HepG2 (cell line): ENCODE results near the gene DDC. TPM values are rescaled to one million over a fixed set of nuclear protein-coding genes. Genes with fewer than 3 reads are reported as not detected.

Experiments used
- ATAC-seq: fragments of 200-7000 bp; cut with Tn5 transposase; 3 replicates; pipeline ENCODE4 v1.9.1; 2020; ENCODE audit warnings: mild to moderate bottlenecking, moderate library complexity
- BruUV-seq: library from RNA; stranded (reverse); fragments of 400-500 nt; replicated peaks from 2 replicates; lab custom pipeline; 2021; lab: Mats Ljungman, UMichigan
- CTCF ChIA-PET: fragments of 300-600 bp; formaldehyde crosslinking; extraction: SDS; loops from one replicate; lab custom pipeline; 2021; ENCODE audit warnings: low total read pairs, inconsistent platforms, low intra/inter-chr PET ratio; lab: Yijun Ruan, JAX
- POLR2A ChIA-PET: fragments of 350-600 bp; sonication (Branson Sonifier 250); formaldehyde crosslinking; loops from one replicate; lab custom pipeline; 2020; ENCODE audit warnings: antibody characterized with exemption, inconsistent platforms; lab: Yijun Ruan, JAX
- DNase-seq: peaks from one replicate; pipeline ENCODE4 v3.0.0-alpha.2; 2015; ENCODE audit warnings: low spot score
- FAIRE-seq: peaks from 3 replicates; lab custom pipeline; 2011; peaks lifted over from hg19 to GRCh38; lab: Jason Lieb, UNC
- H2AFZ ChIP-seq: one replicate; pipeline ENCODE4 v1.6.1; 2011; ENCODE audit warnings: low read length, inconsistent platforms
- H3K27ac ChIP-seq: fragments of 300-600 bp; 3 replicates; pipeline ENCODE4 v1.8.0; 2011; ENCODE audit warnings: mixed run types, mild to moderate bottlenecking, mixed read lengths, low read length, inconsistent platforms; ENCODE audit not compliant: insufficient read depth; ENCODE audit errors: extremely low read length
- H3K27me3 ChIP-seq, 2 experiments: fragments of 200-600 bp in 1 of 2; 2 replicates in 1 of 2; 3 replicates in 1 of 2; pipeline versions ENCODE4 v1.6.0 to v1.8.0; 2011; ENCODE audit warnings: low read length in 2 of 2, mild to moderate bottlenecking in 2 of 2, moderate library complexity in 2 of 2, inconsistent platforms in 1 of 2; ENCODE audit not compliant: insufficient read depth in 2 of 2, control insufficient read depth in 1 of 2
- H3K36me3 ChIP-seq, 2 experiments: fragments of 200-600 bp in 1 of 2; replicated peaks in 1 of 2; 2 replicates in 1 of 2; 3 replicates in 1 of 2; pipeline versions ENCODE4 v1.5.1 to v1.8.0; 2011; ENCODE audit warnings: low read length in 2 of 2, inconsistent platforms in 1 of 2; ENCODE audit not compliant: insufficient read depth in 2 of 2, control insufficient read depth in 1 of 2
- H3K4me1 ChIP-seq: 2 replicates; pipeline ENCODE4 v1.5.1; 2012; ENCODE audit warnings: low read length, inconsistent platforms; ENCODE audit not compliant: insufficient read depth
- H3K4me2 ChIP-seq: 2 replicates; pipeline ENCODE4 v1.6.0; 2011; ENCODE audit warnings: low read depth, low read length, inconsistent platforms
- H3K4me3 ChIP-seq, 3 experiments: fragments of 200-600 bp in 1 of 3; sonication (generic), shearing (Covaris generic) in 1 of 3; replicated peaks in 1 of 3; 2 replicates each; pipeline ENCODE4 v1.5.1; 2011 to 2016; ENCODE audit warnings: low read length in 3 of 3, inconsistent platforms in 2 of 3, low read depth in 2 of 3, mild to moderate bottlenecking in 2 of 3, control low read depth in 1 of 3, mixed read lengths in 1 of 3; ENCODE audit not compliant: insufficient read depth in 1 of 3
- H3K79me2 ChIP-seq: one replicate; pipeline ENCODE4 v1.6.1; 2011; ENCODE audit warnings: low read length, inconsistent platforms; ENCODE audit not compliant: insufficient read depth
- H3K9ac ChIP-seq: 2 replicates; pipeline ENCODE4 v1.6.0; 2011; ENCODE audit warnings: mild to moderate bottlenecking, low read depth, low read length, inconsistent platforms; ENCODE audit not compliant: insufficient read depth
- H3K9me3 ChIP-seq: 2 replicates; pipeline ENCODE4 v1.5.1; 2012; ENCODE audit warnings: mild to moderate bottlenecking, low read length
- H4K20me1 ChIP-seq: 2 replicates; pipeline ENCODE4 v1.6.0; 2011; ENCODE audit warnings: inconsistent platforms, mild to moderate bottlenecking, low read length, moderate library complexity; ENCODE audit not compliant: insufficient read depth
- ARNT ChIP-seq: fragments of 450-650 bp; IDR thresholded peaks from 2 replicates; pipeline ENCODE4 v1.6.1; 2017
- ARNT2 ChIP-seq: sonication (generic); formaldehyde crosslinking; IDR thresholded peaks from 2 replicates; pipeline ENCODE4 v1.8.0; 2022; ENCODE audit warnings: mild to moderate bottlenecking, low read depth, missing genetic modification reagents, moderate library complexity
- ATAD3A ChIP-seq: sonication (generic); formaldehyde crosslinking; IDR thresholded peaks from 2 replicates; pipeline ENCODE4 v1.4.0; 2020; ENCODE audit warnings: missing genetic modification reagents
- CEBPG ChIP-seq: IDR thresholded peaks from 2 replicates; pipeline ENCODE4 v1.6.1; 2016
- ERF ChIP-seq: IDR thresholded peaks from 2 replicates; pipeline ENCODE4 v1.6.1; 2018; ENCODE audit warnings: missing biosample characterization, missing genetic modification reagents
- MAF1 ChIP-seq: sonication (generic); formaldehyde crosslinking; IDR thresholded peaks from 2 replicates; pipeline ENCODE4 v1.5.0; 2020; ENCODE audit warnings: missing genetic modification reagents, borderline replicate concordance
- MAFG ChIP-seq: sonication (generic); formaldehyde crosslinking; IDR thresholded peaks from 2 replicates; pipeline ENCODE4 v1.5.1; 2020; ENCODE audit warnings: mild to moderate bottlenecking, missing genetic modification reagents
- MED8 ChIP-seq: sonication (generic); formaldehyde crosslinking; IDR thresholded peaks from 2 replicates; pipeline ENCODE4 v1.8.1; 2023; ENCODE audit warnings: mild to moderate bottlenecking, missing genetic modification reagents; ENCODE audit not compliant: insufficient replicate concordance
- MEF2D ChIP-seq: sonication (generic); formaldehyde crosslinking; IDR thresholded peaks from 2 replicates; pipeline ENCODE4 v1.5.1; 2020; ENCODE audit warnings: mild to moderate bottlenecking, missing genetic modification reagents
- MTA1 ChIP-seq: sonication (generic); formaldehyde crosslinking; IDR thresholded peaks from 2 replicates; pipeline ENCODE4 v1.4.0; 2020; ENCODE audit warnings: missing genetic modification reagents, mild to moderate bottlenecking, borderline replicate concordance
- NCOA2 ChIP-seq: sonication (generic); formaldehyde crosslinking; IDR thresholded peaks from 2 replicates; pipeline ENCODE4 v1.8.0; 2022; ENCODE audit warnings: inconsistent platforms
- NR2F2 ChIP-seq: IDR thresholded peaks from 2 replicates; pipeline ENCODE4 v1.6.1; 2012; ENCODE audit warnings: low read depth, inconsistent platforms, borderline replicate concordance
- ONECUT2 ChIP-seq: sonication (generic); formaldehyde crosslinking; IDR thresholded peaks from 2 replicates; pipeline ENCODE4 v1.4.0; 2020; ENCODE audit warnings: missing genetic modification reagents
- PCBP1 ChIP-seq: fragments of 200-400 bp; formaldehyde crosslinking; IDR thresholded peaks from 2 replicates; pipeline ENCODE4 v1.6.1; 2017; ENCODE audit warnings: mild to moderate bottlenecking, low read depth, low read length, borderline replicate concordance
- POGZ ChIP-seq: sonication (generic); formaldehyde crosslinking; IDR thresholded peaks from 2 replicates; pipeline ENCODE4 v1.4.0; 2020; ENCODE audit warnings: mild to moderate bottlenecking, missing genetic modification reagents
- SSRP1 ChIP-seq: IDR thresholded peaks from 2 replicates; pipeline ENCODE4 v1.6.1; 2016; ENCODE audit warnings: control low read depth
- ZNF34 ChIP-seq: sonication (generic); formaldehyde crosslinking; IDR thresholded peaks from 2 replicates; pipeline ENCODE4 v1.4.0; 2020; ENCODE audit warnings: mild to moderate bottlenecking, missing genetic modification reagents, borderline replicate concordance
- ZNF543 ChIP-seq: sonication (generic); formaldehyde crosslinking; IDR thresholded peaks from 2 replicates; pipeline ENCODE4 v1.4.0; 2020; ENCODE audit warnings: mild to moderate bottlenecking, missing genetic modification reagents
- WGBS: methylation state at CpG from one replicate; pipeline ENCODE4 v1.1.6; 2017; ENCODE audit warnings: low lambda C conversion rate; 5-methylcytosine and 5-hydroxymethylcytosine counted together
- in situ Hi-C: cut with HindIII; loops from 2 replicates; pipeline ENCODE4 v1.10.0; 2017; ENCODE audit warnings: low pct_unique_long_range_greater_than_20kb; ENCODE audit not compliant: extremely low pct_ligation_motif_present
- intact Hi-C: fragments of 100-400 bp; cut with micrococcal nuclease; formaldehyde crosslinking; loops from one replicate; pipeline ENCODE4 v1.10.0; 2022; ENCODE audit not compliant: unreplicated experiment
- polyA plus RNA-seq, 8 experiments: library from polyadenylated mRNA; depleted of rRNA in 3 of 8; stranded (reverse) in 7 of 8; unstranded in 1 of 8; fragments of >200 nt; fragmentation: Illumina TruSeq in 4 of 8; extraction: Trizol in 4 of 8; gene quantifications; 2 replicates each; pipeline versions ENCODE4 v1.2.1 to v1.2.3, GENCODE V29; 2011 to 2016; ENCODE audit warnings: low read depth in 4 of 8, missing spikeins in 1 of 8, mixed read lengths in 1 of 8; ENCODE audit not compliant: insufficient read depth in 1 of 8
- total RNA-seq, 5 experiments: library from RNA; depleted of rRNA; stranded (reverse); fragments of >200 nt; fragmentation: Illumina TruSeq; extraction: Trizol; gene quantifications; 2 replicates each; pipeline ENCODE4 v1.2.3, GENCODE V29; 2016; ENCODE audit warnings: low read depth in 1 of 5
- TF ChIP-seq, protein P1 (sequence below): sonication (generic); formaldehyde crosslinking; IDR thresholded peaks from 2 replicates; pipeline ENCODE4 v1.9.0; 2021; ENCODE audit warnings: mild to moderate bottlenecking, missing genetic modification reagents

The DDC gene
- total and polyA plus RNA-seq, 2 of the 13 experiments (the other 11 are each of a cell fraction or from before 2014, with no cell fraction given), result 11.7 to 93.3 TPM

DNA sequence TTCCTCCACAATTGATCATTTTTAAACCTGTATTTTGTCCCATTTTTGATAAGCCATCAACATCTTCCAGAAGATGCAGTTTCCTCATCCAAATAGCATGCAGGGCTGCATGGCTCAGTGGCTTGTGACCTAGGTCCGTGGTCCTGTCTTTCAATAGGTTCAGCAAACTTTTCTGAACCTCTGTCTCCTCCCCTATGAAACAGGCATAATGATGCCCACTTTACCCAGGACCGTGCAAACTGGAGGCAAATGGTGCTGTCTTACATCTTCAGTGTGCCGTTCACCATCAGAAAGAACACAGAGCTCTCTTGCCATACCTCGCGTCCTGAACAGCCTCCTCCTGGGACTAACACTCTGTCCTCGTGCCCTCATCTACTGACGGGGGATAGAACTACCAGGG, 92.8 kb downstream of the DDC start (continued):
- TF ChIP-seq POGZ (CRISPR knock-in tag) (no peak), ZNF34 (CRISPR knock-in tag) (no peak)

DNA sequence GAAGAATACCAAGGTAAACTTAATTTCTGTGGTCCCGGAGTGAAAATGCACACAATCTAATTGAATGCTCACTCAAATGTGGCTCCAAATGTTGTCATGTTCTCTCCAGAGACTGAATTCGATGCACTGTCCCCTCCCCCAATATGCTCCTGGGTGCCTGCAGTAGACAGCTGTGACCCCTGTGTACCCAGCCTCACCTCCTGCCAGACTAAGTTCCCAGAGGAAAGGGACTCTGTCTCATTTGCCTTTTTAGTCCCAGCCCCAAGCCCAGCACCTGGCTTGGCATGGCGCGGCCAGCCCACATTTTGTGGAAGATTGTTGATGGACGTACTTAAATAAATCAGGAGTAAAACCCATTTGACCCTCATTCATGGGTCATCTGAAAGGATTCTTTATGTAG, 93.2 kb downstream of the DDC start:
- in situ Hi-C loops, result loop anchor here (25.0 kb wide), 1 partner anchor 665 kb away; no protein-coding TSS in a partner anchor

More for the DNA sequence above, 93.2 kb downstream of the DDC start:
- Histone ChIP-seq H3K9me3 (no peaks in the 10 kb centered on the region), H3K27ac (no peak overlapping the region), H2AFZ (no peak overlapping the region), H3K79me2 (no peaks in the 10 kb centered on the region), H3K4me3 (no peak overlapping the region), H3K27me3 (no peaks in the 10 kb centered on the region), H3K9ac (no peak overlapping the region), H3K36me3 (peaks cover 5 to 9% of the 10 kb centered on the region in 2 experiments; a peak in 4 of 5 replicates), H3K4me1 (peaks cover 8% of the 10 kb centered on the region), H3K4me2 (no peak overlapping the region), H4K20me1 (no peaks in the 10 kb centered on the region)
- no peak for FAIRE-seq
- TF ChIP-seq PCBP1 (no peak), CEBPG (no peak), MTA1 (CRISPR knock-in tag) (no peak), ZNF543 (no peak), MAFG (no peak), ARNT2 (CRISPR knock-in tag) (no peak), SSRP1 (no peak), NCOA2 (CRISPR knock-in tag) (no peak), NR2F2 (no peak), MED8 (CRISPR knock-in tag) (no peak), ONECUT2 (CRISPR knock-in tag) (no peak), MEF2D (no peak), ERF (CRISPR knock-in tag) (no peak), MAF1 (CRISPR knock-in tag) (no peak), ATAD3A (CRISPR knock-in tag) (no peak), ARNT (no peak)
- TF ChIP-seq, protein P1, sequence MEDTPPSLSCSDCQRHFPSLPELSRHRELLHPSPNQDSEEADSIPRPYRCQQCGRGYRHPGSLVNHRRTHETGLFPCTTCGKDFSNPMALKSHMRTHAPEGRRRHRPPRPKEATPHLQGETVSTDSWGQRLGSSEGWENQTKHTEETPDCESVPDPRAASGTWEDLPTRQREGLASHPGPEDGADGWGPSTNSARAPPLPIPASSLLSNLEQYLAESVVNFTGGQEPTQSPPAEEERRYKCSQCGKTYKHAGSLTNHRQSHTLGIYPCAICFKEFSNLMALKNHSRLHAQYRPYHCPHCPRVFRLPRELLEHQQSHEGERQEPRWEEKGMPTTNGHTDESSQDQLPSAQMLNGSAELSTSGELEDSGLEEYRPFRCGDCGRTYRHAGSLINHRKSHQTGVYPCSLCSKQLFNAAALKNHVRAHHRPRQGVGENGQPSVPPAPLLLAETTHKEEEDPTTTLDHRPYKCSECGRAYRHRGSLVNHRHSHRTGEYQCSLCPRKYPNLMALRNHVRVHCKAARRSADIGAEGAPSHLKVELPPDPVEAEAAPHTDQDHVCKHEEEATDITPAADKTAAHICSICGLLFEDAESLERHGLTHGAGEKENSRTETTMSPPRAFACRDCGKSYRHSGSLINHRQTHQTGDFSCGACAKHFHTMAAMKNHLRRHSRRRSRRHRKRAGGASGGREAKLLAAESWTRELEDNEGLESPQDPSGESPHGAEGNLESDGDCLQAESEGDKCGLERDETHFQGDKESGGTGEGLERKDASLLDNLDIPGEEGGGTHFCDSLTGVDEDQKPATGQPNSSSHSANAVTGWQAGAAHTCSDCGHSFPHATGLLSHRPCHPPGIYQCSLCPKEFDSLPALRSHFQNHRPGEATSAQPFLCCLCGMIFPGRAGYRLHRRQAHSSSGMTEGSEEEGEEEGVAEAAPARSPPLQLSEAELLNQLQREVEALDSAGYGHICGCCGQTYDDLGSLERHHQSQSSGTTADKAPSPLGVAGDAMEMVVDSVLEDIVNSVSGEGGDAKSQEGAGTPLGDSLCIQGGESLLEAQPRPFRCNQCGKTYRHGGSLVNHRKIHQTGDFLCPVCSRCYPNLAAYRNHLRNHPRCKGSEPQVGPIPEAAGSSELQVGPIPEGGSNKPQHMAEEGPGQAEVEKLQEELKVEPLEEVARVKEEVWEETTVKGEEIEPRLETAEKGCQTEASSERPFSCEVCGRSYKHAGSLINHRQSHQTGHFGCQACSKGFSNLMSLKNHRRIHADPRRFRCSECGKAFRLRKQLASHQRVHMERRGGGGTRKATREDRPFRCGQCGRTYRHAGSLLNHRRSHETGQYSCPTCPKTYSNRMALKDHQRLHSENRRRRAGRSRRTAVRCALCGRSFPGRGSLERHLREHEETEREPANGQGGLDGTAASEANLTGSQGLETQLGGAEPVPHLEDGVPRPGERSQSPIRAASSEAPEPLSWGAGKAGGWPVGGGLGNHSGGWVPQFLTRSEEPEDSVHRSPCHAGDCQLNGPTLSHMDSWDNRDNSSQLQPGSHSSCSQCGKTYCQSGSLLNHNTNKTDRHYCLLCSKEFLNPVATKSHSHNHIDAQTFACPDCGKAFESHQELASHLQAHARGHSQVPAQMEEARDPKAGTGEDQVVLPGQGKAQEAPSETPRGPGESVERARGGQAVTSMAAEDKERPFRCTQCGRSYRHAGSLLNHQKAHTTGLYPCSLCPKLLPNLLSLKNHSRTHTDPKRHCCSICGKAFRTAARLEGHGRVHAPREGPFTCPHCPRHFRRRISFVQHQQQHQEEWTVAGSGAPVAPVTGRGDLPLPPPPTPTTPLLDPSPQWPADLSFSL (CRISPR knock-in tag), result no peak
- intact Hi-C loops, result no loop called here
- no peak for DNase-seq
- ATAC-seq, result no peak
- WGBS, result 92% methylated on average over 5 of the region's 5 CpGs
- CTCF ChIA-PET, result no interaction called here
- POLR2A ChIA-PET, result no interaction called here
- no TSS peak for BruUV-seq
